Measurements from ENCODE around the gene ZNF689.

ZNF689 gene

GRCh38 chr16:30654856-30655255 is 44.7 kb upstream of the ZNF689 start:
- DNase-seq (ENCODE audit: low spot score), result no peak
- no peak for TF ChIP-seq CTCF (IDR thresholded peaks at IDR 0.05; ENCODE audit: extremely low read depth, missing control alignments)

GRCh38 chr16:30652718-30653117 is 42.5 kb upstream of the ZNF689 start:
- no peak for DNase-seq (ENCODE audit: low spot score)
- TF ChIP-seq CTCF (IDR thresholded peaks at IDR 0.05; ENCODE audit: extremely low read depth, missing control alignments), result no peak

GRCh38 chr16:30652005-30652296 is 41.8 kb upstream of the ZNF689 start:
- no peak for TF ChIP-seq CTCF (IDR thresholded peaks at IDR 0.05; ENCODE audit: extremely low read depth, missing control alignments)

GRCh38 chr16:30651124-30652004 is 41.2 kb upstream of the ZNF689 start:
- TF ChIP-seq CTCF (IDR thresholded peaks at IDR 0.05; ENCODE audit: extremely low read depth, missing control alignments), result peak; percentile 92
- peak; percentile 93 for DNase-seq (ENCODE audit: low spot score)

More at GRCh38 chr16:30652005-30652296, 41.8 kb upstream of the ZNF689 start:
- DNase-seq (ENCODE audit: low spot score), result no peak

GRCh38 chr16:30650369-30651123 is 40.4 kb upstream of the ZNF689 start, which contains the start of gene PRR14:
Gene PRR14, plus strand, starts transcription at chr16:30650960. Its CDS starts 686 bp downstream, at chr16:30651646.
- peak; percentile 93 for DNase-seq (ENCODE audit: low spot score)
- no peak for TF ChIP-seq CTCF (IDR thresholded peaks at IDR 0.05; ENCODE audit: extremely low read depth, missing control alignments)

- no peak for TF ChIP-seq CTCF (IDR thresholded peaks at IDR 0.05; ENCODE audit: extremely low read depth, missing control alignments)
- DNase-seq (ENCODE audit: low spot score), result no peak
Measured at GRCh38 chr16:30649725-30650368, 39.7 kb upstream of the ZNF689 start.

GRCh38 chr16:30647274-30647571 is 37.0 kb upstream of the ZNF689 start:
- no peak for DNase-seq (ENCODE audit: low spot score)
- TF ChIP-seq CTCF (IDR thresholded peaks at IDR 0.05; ENCODE audit: extremely low read depth, missing control alignments), result no peak
